ENCODE results near the gene FAM111A. TPM values are rescaled to one million over a fixed set of nuclear protein-coding genes. Genes with fewer than 3 reads are reported as not detected.
"Not testable (repeated sequence)": the region's sequence is repeated elsewhere in the genome, so short reads cannot be mapped to it uniquely, and the experiment has no call there.

FAM111A gene
- total RNA-seq, 4 donors from 2014 or later, result 7.2 to 65.2 (median 28.3) TPM

DNA sequence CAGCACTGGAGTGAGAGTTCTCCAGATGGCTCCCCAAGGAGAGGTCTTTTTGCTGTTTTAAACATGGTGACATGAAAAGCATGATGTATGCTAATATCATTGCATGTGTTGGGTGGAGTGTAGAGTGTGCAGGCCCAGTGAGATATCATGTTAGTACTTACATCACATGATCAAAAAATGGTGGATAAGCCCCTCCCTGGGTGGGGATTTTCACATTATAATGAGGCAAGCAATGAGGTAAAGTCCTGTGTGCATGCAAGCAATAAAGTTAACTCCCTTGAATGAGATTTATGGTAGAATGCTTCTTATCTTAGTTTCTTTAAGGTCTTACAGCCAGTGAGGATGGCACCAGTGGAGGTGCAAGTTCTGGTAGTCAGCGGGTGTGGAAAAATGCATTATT, 27.1 kb upstream of the FAM111A start:
- H3K4me3 ChIP-seq, result no peak overlapping the region
- intact Hi-C loops (cut with DNase I; ENCODE audit: low total_unique reads), result no loop called here

DNA sequence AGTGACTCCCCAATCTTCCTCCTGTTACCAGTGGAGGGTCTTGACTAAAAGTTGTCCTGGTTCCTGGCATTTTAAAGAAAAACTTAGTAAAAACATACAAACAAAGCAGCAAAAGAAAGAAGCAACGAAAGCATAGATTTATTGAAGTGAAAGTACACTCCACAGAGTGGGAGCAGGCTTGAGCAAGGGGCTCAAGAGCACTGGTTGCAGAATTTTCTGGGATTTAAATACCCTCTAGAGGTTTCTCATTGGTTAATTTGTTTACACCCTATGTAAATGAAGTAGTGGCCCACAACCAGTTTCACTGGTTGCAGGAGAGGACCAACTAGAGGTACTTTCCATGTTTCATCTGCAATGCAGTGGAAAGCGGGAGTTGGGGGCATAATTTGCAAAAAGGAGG, 24.9 kb upstream of the FAM111A start:
- Histone ChIP-seq H3K4me1 (no peaks in the 10 kb centered on the region), H3K9me3 (peaks cover 0 to 7% of the 10 kb centered on the region in 2 donors), H3K36me3 (no peaks in the 10 kb centered on the region), H3K4me3 (no peak overlapping the region), H3K27ac (no peak overlapping the region), H3K27me3 (no peaks in the 10 kb centered on the region)
- no peak for TF ChIP-seq POLR2A (IDR thresholded peaks at IDR 0.05)
- no peak for DNase-seq
- intact Hi-C loops (cut with DNase I; ENCODE audit: low total_unique reads), result no loop called here

More for the DNA sequence above, 27.1 kb upstream of the FAM111A start:
- no peaks in the 10 kb centered on the region for H3K4me1 ChIP-seq
- no peak for DNase-seq
- H3K36me3 ChIP-seq, result no peaks in the 10 kb centered on the region
- no peaks in the 10 kb centered on the region for H3K27me3 ChIP-seq
- TF ChIP-seq, protein P1, sequence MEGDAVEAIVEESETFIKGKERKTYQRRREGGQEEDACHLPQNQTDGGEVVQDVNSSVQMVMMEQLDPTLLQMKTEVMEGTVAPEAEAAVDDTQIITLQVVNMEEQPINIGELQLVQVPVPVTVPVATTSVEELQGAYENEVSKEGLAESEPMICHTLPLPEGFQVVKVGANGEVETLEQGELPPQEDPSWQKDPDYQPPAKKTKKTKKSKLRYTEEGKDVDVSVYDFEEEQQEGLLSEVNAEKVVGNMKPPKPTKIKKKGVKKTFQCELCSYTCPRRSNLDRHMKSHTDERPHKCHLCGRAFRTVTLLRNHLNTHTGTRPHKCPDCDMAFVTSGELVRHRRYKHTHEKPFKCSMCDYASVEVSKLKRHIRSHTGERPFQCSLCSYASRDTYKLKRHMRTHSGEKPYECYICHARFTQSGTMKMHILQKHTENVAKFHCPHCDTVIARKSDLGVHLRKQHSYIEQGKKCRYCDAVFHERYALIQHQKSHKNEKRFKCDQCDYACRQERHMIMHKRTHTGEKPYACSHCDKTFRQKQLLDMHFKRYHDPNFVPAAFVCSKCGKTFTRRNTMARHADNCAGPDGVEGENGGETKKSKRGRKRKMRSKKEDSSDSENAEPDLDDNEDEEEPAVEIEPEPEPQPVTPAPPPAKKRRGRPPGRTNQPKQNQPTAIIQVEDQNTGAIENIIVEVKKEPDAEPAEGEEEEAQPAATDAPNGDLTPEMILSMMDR (IDR thresholded peaks at IDR 0.05), result no peak
- TF ChIP-seq POLR2A (IDR thresholded peaks at IDR 0.05), result no peak
- peaks cover 0 to 7% of the 10 kb centered on the region in 2 donors for H3K9me3 ChIP-seq
- H3K27ac ChIP-seq, result no peak overlapping the region

DNA sequence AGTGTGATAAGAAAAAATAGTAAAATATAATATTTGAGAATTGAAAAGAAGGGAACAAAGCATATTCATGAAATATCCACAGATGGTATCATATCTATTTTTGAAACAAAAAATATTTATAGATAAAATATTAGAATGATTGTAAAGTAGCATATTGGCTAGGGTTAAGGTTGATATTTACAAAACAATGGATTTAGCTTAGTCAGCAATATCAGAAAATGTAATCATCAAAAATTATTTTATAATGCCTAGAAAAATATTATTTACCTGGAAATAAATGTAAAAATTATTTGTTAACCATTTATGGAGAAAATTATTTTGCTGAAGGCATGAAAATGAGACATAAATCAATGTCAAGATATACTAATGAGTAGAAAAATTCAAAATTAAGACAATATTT, 22.8 kb upstream of the FAM111A start:
- no peak for TF ChIP-seq POLR2A (IDR thresholded peaks at IDR 0.05)
- TF ChIP-seq, protein P1 (IDR thresholded peaks at IDR 0.05), result no peak
- H3K4me1 ChIP-seq, result no peaks in the 10 kb centered on the region
- no peak overlapping the region for H3K4me3 ChIP-seq
- H3K27me3 ChIP-seq, result no peaks in the 10 kb centered on the region
- peaks cover 0 to 7% of the 10 kb centered on the region in 2 donors for H3K9me3 ChIP-seq
- no peaks in the 10 kb centered on the region for H3K36me3 ChIP-seq
- intact Hi-C loops (cut with DNase I; ENCODE audit: low total_unique reads), result no loop called here
- no peak overlapping the region for H3K27ac ChIP-seq
- DNase-seq, result no peak

GRCh38 chr11:59135648-59136461, 6.8 kb upstream of the FAM111A start:
- H3K27ac ChIP-seq, result no peak overlapping the region
- no peak overlapping the region for H3K4me3 ChIP-seq
- peak; percentile 77 to 79 for DNase-seq
- no peaks in the 10 kb centered on the region for H3K27me3 ChIP-seq
- H3K9me3 ChIP-seq, result no peaks in the 10 kb centered on the region
- TF ChIP-seq, protein P1 (IDR thresholded peaks at IDR 0.05), result peak; percentile 88 to 99 (median 93)
- TF ChIP-seq POLR2A (IDR thresholded peaks at IDR 0.05), result no peak
- intact Hi-C loops (cut with DNase I; ENCODE audit: low total_unique reads), result no loop called here
- H3K4me1 ChIP-seq, result no peaks in the 10 kb centered on the region
- H3K36me3 ChIP-seq, result no peaks in the 10 kb centered on the region

DNA sequence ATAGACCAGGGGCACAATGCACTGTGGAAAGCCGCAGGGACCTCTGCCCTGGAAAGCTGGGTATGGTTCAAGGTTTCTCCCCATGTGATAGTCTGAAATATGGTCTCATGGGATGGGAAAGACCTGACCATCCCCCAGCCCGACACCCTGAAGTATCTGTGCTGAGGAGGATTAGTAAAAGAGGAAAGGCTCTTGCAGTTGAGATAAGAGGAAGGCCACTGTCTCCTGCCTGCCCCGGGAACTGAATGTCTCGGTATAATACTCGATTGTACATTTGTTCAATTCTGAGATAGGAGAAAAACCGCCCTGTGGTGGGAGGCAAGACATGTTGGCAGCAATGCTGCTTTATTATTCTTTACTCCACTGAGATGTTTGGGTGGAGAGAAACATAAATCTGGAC, 6.1 kb upstream of the FAM111A start:
- H3K27me3 ChIP-seq; DNase-seq; H3K27ac ChIP-seq; H3K4me3 ChIP-seq; H3K9me3 ChIP-seq; H3K36me3 ChIP-seq; intact Hi-C loops (cut with DNase I; ENCODE audit: low total_unique reads); H3K4me1 ChIP-seq: not testable (repeated sequence)

DNA sequence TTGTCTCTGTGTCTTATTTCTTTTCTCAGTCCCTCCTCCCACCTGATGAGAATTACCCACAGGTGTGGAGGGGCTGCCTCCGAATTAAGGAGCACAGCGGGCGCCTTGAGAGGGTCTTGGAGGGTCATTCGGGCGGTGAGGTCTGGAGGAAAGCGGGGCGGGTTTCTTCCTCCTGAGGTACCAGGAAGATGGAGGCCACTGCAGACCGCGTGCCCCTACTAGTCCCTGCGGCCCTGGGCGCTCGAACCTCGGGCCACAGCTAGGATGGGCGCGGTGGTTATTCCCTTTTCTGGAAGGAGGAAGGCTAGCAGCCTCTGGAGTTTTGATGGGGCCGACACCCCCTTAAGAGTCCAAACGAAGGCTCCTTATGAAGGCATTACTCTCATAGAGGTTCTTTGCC, 5.5 kb upstream of the FAM111A start:
- no peak overlapping the region for H3K4me3 ChIP-seq
- H3K27me3 ChIP-seq, result no peaks in the 10 kb centered on the region
- H3K4me1 ChIP-seq, result no peaks in the 10 kb centered on the region
- no peak for TF ChIP-seq POLR2A (IDR thresholded peaks at IDR 0.05)
- TF ChIP-seq, protein P1 (IDR thresholded peaks at IDR 0.05), result no peak
- intact Hi-C loops (cut with DNase I; ENCODE audit: low total_unique reads), result no loop called here
- no peak overlapping the region for H3K27ac ChIP-seq
- DNase-seq, result no peak
- no peaks in the 10 kb centered on the region for H3K36me3 ChIP-seq
- H3K9me3 ChIP-seq, result no peaks in the 10 kb centered on the region

Measured in uterus (tissue), 4 donors.